Hepatocyte (in vitro differentiated cells): ENCODE results near the gene DENND1C. TPM values are rescaled to one million over a fixed set of nuclear protein-coding genes. Genes with fewer than 3 reads are reported as not detected.

Experiments
- DNase-seq: peaks from one replicate; pipeline ENCODE4 v3.0.0-alpha.2; 2016; ENCODE audit warnings: low spot score
- H2AFZ ChIP-seq: fragments of 200-600 bp; sonication (generic); 2 replicates; pipeline ENCODE4 v1.6.0; 2016; ENCODE audit warnings: antibody characterized with exemption, mild to moderate bottlenecking
- H3K27ac ChIP-seq: fragments of 200-600 bp; sonication (generic); 2 replicates; pipeline ENCODE4 v1.5.1; 2016; ENCODE audit warnings: mild to moderate bottlenecking
- H3K27me3 ChIP-seq: fragments of 200-600 bp; sonication (generic); 2 replicates; pipeline ENCODE4 v1.6.1; 2016
- H3K36me3 ChIP-seq: fragments of 200-600 bp; sonication (generic); replicated peaks from 2 replicates; pipeline ENCODE4 v1.5.1; 2016; ENCODE audit warnings: low read depth; ENCODE audit not compliant: insufficient read depth
- H3K4me1 ChIP-seq: fragments of 200-600 bp; sonication (generic); 2 replicates; pipeline ENCODE4 v1.5.1; 2016; ENCODE audit warnings: mild to moderate bottlenecking, moderate library complexity; ENCODE audit not compliant: insufficient read depth
- H3K4me2 ChIP-seq: fragments of 200-600 bp; sonication (generic); 2 replicates; pipeline ENCODE4 v1.6.0; 2016
- H3K4me3 ChIP-seq: fragments of 200-600 bp; sonication (generic); 2 replicates; pipeline ENCODE4 v1.5.1; 2016; ENCODE audit warnings: mild to moderate bottlenecking
- H3K79me2 ChIP-seq: fragments of 200-600 bp; sonication (generic); 2 replicates; pipeline ENCODE4 v1.6.0; 2017; ENCODE audit warnings: mild to moderate bottlenecking
- H3K9me2 ChIP-seq: fragments of 200-600 bp; sonication (generic); replicated peaks from 2 replicates; pipeline ENCODE4 v1.6.0; 2017; ENCODE audit warnings: mild to moderate bottlenecking; ENCODE audit not compliant: insufficient read depth
- H3K9me3 ChIP-seq: fragments of 200-600 bp; sonication (generic); 2 replicates; pipeline ENCODE4 v1.5.1; 2016; ENCODE audit warnings: low read depth, mild to moderate bottlenecking
- H4K20me1 ChIP-seq: fragments of 200-600 bp; sonication (generic); 2 replicates; pipeline ENCODE4 v1.6.0; 2016; ENCODE audit warnings: mild to moderate bottlenecking; ENCODE audit not compliant: insufficient read depth, poor library complexity, severe bottlenecking
- CTCF ChIP-seq: fragments of 200-600 bp; sonication (generic); IDR thresholded peaks from 2 replicates; pipeline ENCODE4 v1.5.1; 2016; ENCODE audit warnings: antibody characterized with exemption, mild to moderate bottlenecking; ENCODE audit not compliant: poor library complexity
- EZH2 ChIP-seq: fragments of 200-600 bp; sonication (generic); IDR thresholded peaks from 2 replicates; pipeline ENCODE4 v1.6.1; 2016; ENCODE audit warnings: antibody characterized with exemption, mild to moderate bottlenecking, borderline replicate concordance
- EZH2phosphoT487 ChIP-seq: fragments of 200-600 bp; sonication (generic); IDR thresholded peaks from one replicate; pipeline ENCODE4 v1.6.1; 2018; ENCODE audit warnings: antibody characterized with exemption, mild to moderate bottlenecking, low read depth, moderate library complexity; ENCODE audit not compliant: unreplicated experiment, severe bottlenecking
- WGBS: methylation state at CpG from one replicate; pipeline ENCODE4 v1.1.6; 2016; ENCODE audit warnings: low lambda C conversion rate; ENCODE audit errors: missing lambda C conversion rate; 5-methylcytosine and 5-hydroxymethylcytosine counted together
- polyA plus RNA-seq: library from polyadenylated mRNA; unstranded; fragments of >200 nt; fragmentation: Nextera tagmentation; extraction: Ambion mirVana; gene quantifications from 2 replicates; pipeline ENCODE4 v1.2.1, GENCODE V29; 2016
- total RNA-seq: library from RNA; depleted of rRNA; stranded (reverse); fragments of >200 nt; gene quantifications from 2 replicates; pipeline ENCODE4 v1.2.3, GENCODE V29; 2014

The DENND1C gene
- total and polyA plus RNA-seq, 2 experiments from 2014 or later, result 1.5 to 16.1 TPM

- H3K4me1 ChIP-seq, result no peaks in the 10 kb centered on the region
These were observed 47.9 kb downstream of the DENND1C start, which contains the start of gene SLC25A41 for GRCh38 chr19:6433663-6434062. Gene SLC25A41 (minus strand): TSS chr19:6433763. CDS start chr19:6433693, 70 bp downstream.

GRCh38 chr19:6433165-6433564 lies 48.4 kb downstream of the DENND1C start:
- Histone ChIP-seq H3K27ac (no peak overlapping the region), H3K4me1 (no peaks in the 10 kb centered on the region), H3K4me2 (no peak overlapping the region), H2AFZ (no peak overlapping the region), H3K36me3 (no peaks in the 10 kb centered on the region), H3K9me3 (no peaks in the 10 kb centered on the region), H3K4me3 (no peak overlapping the region), H3K27me3 (no peaks in the 10 kb centered on the region), H3K79me2 (no peaks in the 10 kb centered on the region), H4K20me1 (no peaks in the 10 kb centered on the region), H3K9me2 (no peaks in the 10 kb centered on the region)
- 82% methylated on average over 11 of the region's 11 CpGs for WGBS
- DNase-seq, result no peak
- no peak for TF ChIP-seq CTCF

More at GRCh38 chr19:6433663-6434062, 47.9 kb downstream of the DENND1C start, which contains the start of gene SLC25A41:
- WGBS, result 96% methylated on average over 10 of the region's 10 CpGs
- H3K9me3 ChIP-seq, result no peaks in the 10 kb centered on the region
- DNase-seq, result no peak
- no peaks in the 10 kb centered on the region for H3K36me3 ChIP-seq
- H3K27me3 ChIP-seq, result no peaks in the 10 kb centered on the region
- H3K9me2 ChIP-seq, result no peaks in the 10 kb centered on the region
- H3K4me3 ChIP-seq, result no peak within 1 kb of the TSS
- H2AFZ ChIP-seq, result no peak within 1 kb of the TSS
- no peak for TF ChIP-seq EZH2
- no peak for TF ChIP-seq EZH2phosphoT487
- TF ChIP-seq CTCF, result no peak
- no peaks in the 10 kb centered on the region for H4K20me1 ChIP-seq
- H3K4me2 ChIP-seq, result no peak within 1 kb of the TSS
- H3K79me2 ChIP-seq, result no peaks in the 10 kb centered on the region
- no peak within 1 kb of the TSS for H3K27ac ChIP-seq

- WGBS, result 96% methylated on average over 11 of the region's 11 CpGs
- Histone ChIP-seq H3K79me2 (no peaks in the 10 kb centered on the region), H3K9me2 (no peaks in the 10 kb centered on the region), H3K4me3 (no peak overlapping the region), H4K20me1 (no peaks in the 10 kb centered on the region), H3K4me1 (no peaks in the 10 kb centered on the region), H3K27ac (no peak overlapping the region), H3K27me3 (no peaks in the 10 kb centered on the region), H2AFZ (no peak overlapping the region), H3K4me2 (no peak overlapping the region), H3K9me3 (no peaks in the 10 kb centered on the region), H3K36me3 (no peaks in the 10 kb centered on the region)
- DNase-seq, result no peak
- TF ChIP-seq EZH2phosphoT487 (no peak), EZH2 (no peak), CTCF (no peak)
These were observed 49.7 kb downstream of the DENND1C start for GRCh38 chr19:6431891-6432290.
